VCaP (cell line): Measurements from ENCODE around the gene RAB29.

Experiments
- H3K27ac ChIP-seq: fragments of 450-650 bp; 2 replicates; pipeline ENCODE4 v1.5.1; 2017
- CTCF ChIP-seq: fragments of 450-650 bp; conservative IDR thresholded peaks from 2 replicates; pipeline ENCODE4 v1.5.1; 2017; ENCODE audit warnings: mild to moderate bottlenecking, moderate library complexity

RAB29 gene

GRCh38 chr1:205770618-205771017, 4.7 kb downstream of the RAB29 start:
- TF ChIP-seq CTCF: no peak
- 0 out of 2 replicates have a peak overlapping the region, but pooled peaks have one; percentile 4 for H3K27ac ChIP-seq

GRCh38 chr1:205769641-205770365, 5.5 kb downstream of the RAB29 start:
- no peak for TF ChIP-seq CTCF
- H3K27ac ChIP-seq: no peak overlapping the region

- TF ChIP-seq CTCF: no peak
These were observed 8.0 kb downstream of the RAB29 start for GRCh38 chr1:205767248-205767647.

GRCh38 chr1:205766570-205766969, 8.7 kb downstream of the RAB29 start:
- no peak for TF ChIP-seq CTCF
- peak overlapping the region; percentile 19; the same call in 1 of the 2 replicates for H3K27ac ChIP-seq

More at GRCh38 chr1:205767248-205767647, 8.0 kb downstream of the RAB29 start:
- H3K27ac ChIP-seq: peak overlapping the region; percentile 19; the same call in 1 of the 2 replicates

GRCh38 chr1:205766038-205766437, 9.2 kb downstream of the RAB29 start:
- TF ChIP-seq CTCF: no peak
- no peak overlapping the region for H3K27ac ChIP-seq

DNA sequence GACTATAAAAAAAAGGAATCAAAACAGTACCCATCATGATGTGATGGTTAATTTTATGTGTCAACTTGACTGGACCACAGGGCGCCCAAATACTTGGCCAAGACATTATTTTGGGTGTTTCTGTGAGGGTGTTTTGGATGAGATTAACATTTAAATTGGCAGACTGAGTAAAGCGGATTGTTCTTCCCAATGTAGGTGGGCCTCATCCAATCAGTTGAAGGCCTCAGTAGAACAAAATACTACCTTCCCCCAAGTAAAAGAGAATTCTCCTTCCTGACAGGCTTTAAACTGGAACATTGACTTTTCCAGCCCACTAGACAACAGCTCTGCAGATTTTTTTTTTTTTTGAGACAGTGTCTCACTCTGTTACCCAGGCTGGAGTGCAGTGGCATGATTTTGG, 10.7 kb downstream of the RAB29 start:
- TF ChIP-seq CTCF: no peak
- no peak overlapping the region for H3K27ac ChIP-seq

GRCh38 chr1:205763980-205764379, 11.3 kb downstream of the RAB29 start:
- H3K27ac ChIP-seq: no peak overlapping the region
- no peak for TF ChIP-seq CTCF
